ENCODE measurements around the gene DNAJC6. TPM values are rescaled to one million over a fixed set of nuclear protein-coding genes. Genes with fewer than 3 reads are reported as not detected.
"Not testable (repeated sequence)": the region's sequence is repeated elsewhere in the genome, so short reads cannot be mapped to it uniquely, and the experiment has no call there.

DNAJC6 gene
- total RNA-seq, 4 donors from 2014 or later = 2.8 to 9.2 (median 5.3) TPM

- Histone ChIP-seq H3K27ac (peak overlapping the region in 1 of 3 donors; percentile 45), H3K36me3 (no peaks in the 10 kb centered on the region), H3K4me3 (replicated peaks in 1 of 3) (no peak overlapping the region), H3K27me3 (no peaks in the 10 kb centered on the region), H3K4me1 (peaks cover 9 to 17% of the 10 kb centered on the region in 2 donors), H3K9me3 (no peaks in the 10 kb centered on the region)
- no peak for TF ChIP-seq CTCF (IDR thresholded peaks at IDR 0.05)
- TF ChIP-seq POLR2A (IDR thresholded peaks at IDR 0.05) = no peak
- intact Hi-C loops (cut with DNase I) = no loop called here
- DNase-seq = no peak
- WGBS, 2 donors = 62 to 66% methylated on average over 5 of the region's 5 CpGs
These were observed 30.8 kb upstream of the DNAJC6 start for GRCh38 chr1:65278376-65279069.

- intact Hi-C loops (cut with DNase I) = no loop called here
- Histone ChIP-seq H3K36me3 (no peaks in the 10 kb centered on the region), H3K27ac (peak overlapping the region in 1 of 3 donors; percentile 45), H3K4me1 (peaks cover 9 to 17% of the 10 kb centered on the region in 2 donors), H3K27me3 (no peaks in the 10 kb centered on the region), H3K4me3 (replicated peaks in 1 of 3) (no peak overlapping the region), H3K9me3 (no peaks in the 10 kb centered on the region)
- no peak for DNase-seq
- WGBS, 2 donors = 71 to 76% methylated on average over 5 of the region's 5 CpGs
- TF ChIP-seq POLR2A (IDR thresholded peaks at IDR 0.05) = no peak
- TF ChIP-seq CTCF (IDR thresholded peaks at IDR 0.05) = no peak
These were observed 30.1 kb upstream of the DNAJC6 start for GRCh38 chr1:65279070-65279779.

- peak overlapping the region; percentile 14 to 33 (median 31) for H3K27ac ChIP-seq
- peak; percentile 91 to 92 for DNase-seq
- intact Hi-C loops (cut with DNase I) = no loop called here
- H3K36me3 ChIP-seq = no peaks in the 10 kb centered on the region
- no peaks in the 10 kb centered on the region for H3K9me3 ChIP-seq
- 43 to 53% methylated on average over 6 of the region's 6 CpGs for WGBS, 2 donors
- H3K4me1 ChIP-seq = peaks cover 9 to 17% of the 10 kb centered on the region in 2 donors
- TF ChIP-seq CTCF (IDR thresholded peaks at IDR 0.05) = no peak
- TF ChIP-seq POLR2A (IDR thresholded peaks at IDR 0.05) = no peak
- no peaks in the 10 kb centered on the region for H3K27me3 ChIP-seq
- no peak overlapping the region for H3K4me3 ChIP-seq (replicated peaks in 1 of 3)
These were observed 27.5 kb upstream of the DNAJC6 start for GRCh38 chr1:65281846-65282245.

DNA sequence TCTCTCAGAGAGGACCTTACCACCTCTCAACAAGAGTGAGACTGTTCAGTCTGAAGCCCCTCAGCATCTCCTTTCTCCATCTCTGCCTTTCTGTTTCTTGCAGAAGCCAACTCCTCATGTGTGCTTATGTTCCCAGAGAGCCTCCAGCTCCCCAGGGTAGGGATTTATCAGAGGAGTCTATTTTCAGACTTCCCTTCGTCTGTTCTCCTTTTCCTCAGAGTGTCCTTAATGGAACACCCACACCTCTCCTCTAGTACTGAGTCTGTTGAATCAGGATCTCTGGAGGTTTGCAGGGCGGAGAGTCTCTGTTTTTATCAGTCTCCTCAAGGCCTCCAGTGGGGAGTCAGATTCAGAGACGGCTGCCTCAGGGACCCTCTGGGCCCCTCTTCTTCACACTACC, 25.1 kb upstream of the DNAJC6 start:
- H3K36me3 ChIP-seq = no peaks in the 10 kb centered on the region
- no peaks in the 10 kb centered on the region for H3K27me3 ChIP-seq
- H3K4me3 ChIP-seq (replicated peaks in 1 of 3) = no peak overlapping the region
- no peaks in the 10 kb centered on the region for H3K9me3 ChIP-seq
- no peak for DNase-seq
- peaks cover 8 to 9% of the 10 kb centered on the region in 2 donors for H3K4me1 ChIP-seq
- 80 to 86% methylated on average over 3 of the region's 3 CpGs for WGBS, 2 donors
- intact Hi-C loops (cut with DNase I) = no loop called here
- no peak for TF ChIP-seq CTCF (IDR thresholded peaks at IDR 0.05)
- no peak overlapping the region for H3K27ac ChIP-seq

- TF ChIP-seq POLR2A (IDR thresholded peaks at IDR 0.05) (no peak), CTCF (IDR thresholded peaks at IDR 0.05) (no peak)
These were observed 19.9 kb upstream of the DNAJC6 start for GRCh38 chr1:65289449-65289848.

GRCh38 chr1:65291818-65292217, 17.5 kb upstream of the DNAJC6 start:
- DNase-seq; H3K27me3 ChIP-seq; intact Hi-C loops (cut with DNase I); H3K36me3 ChIP-seq; H3K27ac ChIP-seq; H3K9me3 ChIP-seq; H3K4me1 ChIP-seq; H3K4me3 ChIP-seq (replicated peaks in 1 of 3): not testable (repeated sequence)
- 90 to 94% methylated on average over 9 of the region's 9 CpGs for WGBS, 2 donors

More at GRCh38 chr1:65289449-65289848, 19.9 kb upstream of the DNAJC6 start:
- Histone ChIP-seq H3K4me1 (no peaks in the 10 kb centered on the region), H3K27me3 (no peaks in the 10 kb centered on the region), H3K4me3 (replicated peaks in 1 of 3) (no peak overlapping the region), H3K27ac (no peak overlapping the region), H3K9me3 (no peaks in the 10 kb centered on the region), H3K36me3 (no peaks in the 10 kb centered on the region)
- intact Hi-C loops (cut with DNase I) = no loop called here
- no peak for DNase-seq

Measured in thyroid gland (tissue), 4 donors.